ENCODE data around the gene NRSN2. TPM values are rescaled to one million over a fixed set of nuclear protein-coding genes. Genes with fewer than 3 reads are reported as not detected.
"Not testable (repeated sequence)": the region's sequence is repeated elsewhere in the genome, so short reads cannot be mapped to it uniquely, and the experiment has no call there.

The NRSN2 gene
- total RNA-seq, 1 experiment from 2014 or later = 1.9 TPM

GRCh38 chr20:356154-356553, 9.2 kb downstream of the NRSN2 start:
- H3K4me2 ChIP-seq (ENCODE audit: low read length); H3K79me2 ChIP-seq (ENCODE audit: insufficient read depth, low read length); H3K9ac ChIP-seq (ENCODE audit: low read length); BruUV-seq (replicated peaks); RAD21 ChIA-PET (ENCODE audit: low non-redundant PET in 1 of 2, low total read pairs in 2 of 2, uncharacterized antibody in 2 of 2, unreplicated experiment in 2 of 2); intact Hi-C loops (cut with micrococcal nuclease); H3K36me3 ChIP-seq (ENCODE audit: control insufficient read depth in 1 of 2, insufficient read depth in 2 of 2, low read length in 2 of 2); H4K20me1 ChIP-seq (ENCODE audit: insufficient read depth); ATAC-seq; H2AFZ ChIP-seq (ENCODE audit: low read depth, low read length, poor library complexity, severe bottlenecking); H3K9me2 ChIP-seq (ENCODE audit: insufficient read depth); H3K9me3 ChIP-seq (ENCODE audit: control insufficient read depth in 1 of 2, insufficient read depth in 1 of 2, low read depth in 1 of 2, low read length in 2 of 2); DNase-seq (ENCODE audit: low read depth, low spot score); H3K4me3 ChIP-seq (replicated peaks in 1 of 2; ENCODE audit: low read depth in 1 of 2, low read length in 2 of 2); H3K27me3 ChIP-seq (ENCODE audit: insufficient read depth, low read length); H3K4me1 ChIP-seq (ENCODE audit: control insufficient read depth in 1 of 2, insufficient read depth in 2 of 2, low read length in 2 of 2); H3K27ac ChIP-seq (ENCODE audit: low read depth, low read length): not testable (repeated sequence)
- ChIA-PET POLR2A (interaction anchor here (0.8 to 20.0 kb wide), 3 partner anchors 9 to 23 kb away, joined by 4 to 779 read pairs (median 4); partner anchors contain the start of gene TRIB3), CTCF (interaction anchor here (0.6 to 2.7 kb wide), 5 partner anchors 24 to 383 kb away, joined by 3 to 29 read pairs (median 8); partner anchors contain the start of gene TRIB3)
- TF ChIP-seq RAD21 (IDR thresholded peaks at IDR 0.05; ENCODE audit: low read depth) = peak; percentile 12; the same call in 1 of the 2 replicates

- peaks cover 8% of the 10 kb centered on the region in 2 experiments; a peak in 3 of 4 replicates for H3K4me1 ChIP-seq (ENCODE audit: control insufficient read depth in 1 of 2, insufficient read depth in 2 of 2, low read length in 2 of 2)
- no peaks in the 10 kb centered on the region for H3K36me3 ChIP-seq (ENCODE audit: control insufficient read depth in 1 of 2, insufficient read depth in 2 of 2, low read length in 2 of 2)
- POLR2A ChIA-PET = interaction anchor here (0.8 to 20.0 kb wide), 3 partner anchors 9 to 22 kb away, joined by 4 to 779 read pairs (median 4); partner anchors contain the start of gene TRIB3
- no TSS peak for BruUV-seq (replicated peaks)
- no peak overlapping the region for H3K9ac ChIP-seq (ENCODE audit: low read length)
- H3K27ac ChIP-seq (ENCODE audit: low read depth, low read length) = no peak overlapping the region
- intact Hi-C loops (cut with micrococcal nuclease) = no loop called here
- DNase-seq (ENCODE audit: low read depth, low spot score) (no peak), ATAC-seq (no peak)
- H3K4me2 ChIP-seq (ENCODE audit: low read length) = no peak overlapping the region
- no peak for TF ChIP-seq ELF1 (IDR thresholded peaks at IDR 0.05; ENCODE audit: borderline replicate concordance, low read depth)
- TF ChIP-seq POLR2A (IDR thresholded peaks at IDR 0.05; ENCODE audit: borderline replicate concordance, extremely low read depth, insufficient read depth, insufficient read length) = no peak
- TF ChIP-seq CEBPB (IDR thresholded peaks at IDR 0.05; ENCODE audit: low read depth) = no peak
- no peak for TF ChIP-seq POLR2AphosphoS5 (IDR thresholded peaks at IDR 0.05; ENCODE audit: low read depth, low read length)
- no peak for TF ChIP-seq TCF7L2 (IDR thresholded peaks at IDR 0.05; ENCODE audit: borderline replicate concordance, extremely low read depth, insufficient read depth, insufficient read length)
- TF ChIP-seq EZH2phosphoT487 (IDR thresholded peaks at IDR 0.05; ENCODE audit: borderline replicate concordance) = no peak
- TF ChIP-seq ZFX (IDR thresholded peaks at IDR 0.05) = no peak
- no peak for TF ChIP-seq YY1 (IDR thresholded peaks at IDR 0.05; ENCODE audit: extremely low read depth, insufficient replicate concordance, low read depth, low read length)
- TF ChIP-seq, protein P1, sequence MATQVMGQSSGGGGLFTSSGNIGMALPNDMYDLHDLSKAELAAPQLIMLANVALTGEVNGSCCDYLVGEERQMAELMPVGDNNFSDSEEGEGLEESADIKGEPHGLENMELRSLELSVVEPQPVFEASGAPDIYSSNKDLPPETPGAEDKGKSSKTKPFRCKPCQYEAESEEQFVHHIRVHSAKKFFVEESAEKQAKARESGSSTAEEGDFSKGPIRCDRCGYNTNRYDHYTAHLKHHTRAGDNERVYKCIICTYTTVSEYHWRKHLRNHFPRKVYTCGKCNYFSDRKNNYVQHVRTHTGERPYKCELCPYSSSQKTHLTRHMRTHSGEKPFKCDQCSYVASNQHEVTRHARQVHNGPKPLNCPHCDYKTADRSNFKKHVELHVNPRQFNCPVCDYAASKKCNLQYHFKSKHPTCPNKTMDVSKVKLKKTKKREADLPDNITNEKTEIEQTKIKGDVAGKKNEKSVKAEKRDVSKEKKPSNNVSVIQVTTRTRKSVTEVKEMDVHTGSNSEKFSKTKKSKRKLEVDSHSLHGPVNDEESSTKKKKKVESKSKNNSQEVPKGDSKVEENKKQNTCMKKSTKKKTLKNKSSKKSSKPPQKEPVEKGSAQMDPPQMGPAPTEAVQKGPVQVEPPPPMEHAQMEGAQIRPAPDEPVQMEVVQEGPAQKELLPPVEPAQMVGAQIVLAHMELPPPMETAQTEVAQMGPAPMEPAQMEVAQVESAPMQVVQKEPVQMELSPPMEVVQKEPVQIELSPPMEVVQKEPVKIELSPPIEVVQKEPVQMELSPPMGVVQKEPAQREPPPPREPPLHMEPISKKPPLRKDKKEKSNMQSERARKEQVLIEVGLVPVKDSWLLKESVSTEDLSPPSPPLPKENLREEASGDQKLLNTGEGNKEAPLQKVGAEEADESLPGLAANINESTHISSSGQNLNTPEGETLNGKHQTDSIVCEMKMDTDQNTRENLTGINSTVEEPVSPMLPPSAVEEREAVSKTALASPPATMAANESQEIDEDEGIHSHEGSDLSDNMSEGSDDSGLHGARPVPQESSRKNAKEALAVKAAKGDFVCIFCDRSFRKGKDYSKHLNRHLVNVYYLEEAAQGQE (IDR thresholded peaks at IDR 0.05; ENCODE audit: low read depth) = no peak
- no peak for TF ChIP-seq FOSL1 (IDR thresholded peaks at IDR 0.05; ENCODE audit: low read depth)
- TF ChIP-seq SRF (IDR thresholded peaks at IDR 0.05; ENCODE audit: low read depth) = no peak
- H3K9me3 ChIP-seq (ENCODE audit: control insufficient read depth in 1 of 2, insufficient read depth in 1 of 2, low read depth in 1 of 2, low read length in 2 of 2) = no peaks in the 10 kb centered on the region
- H4K20me1 ChIP-seq (ENCODE audit: insufficient read depth) = no peaks in the 10 kb centered on the region
- H3K79me2 ChIP-seq (ENCODE audit: insufficient read depth, low read length) = no peaks in the 10 kb centered on the region
- H3K4me3 ChIP-seq (replicated peaks in 1 of 2; ENCODE audit: low read depth in 1 of 2, low read length in 2 of 2) = no peak overlapping the region
- no peaks in the 10 kb centered on the region for H3K9me2 ChIP-seq (ENCODE audit: insufficient read depth)
- no peaks in the 10 kb centered on the region for H3K27me3 ChIP-seq (ENCODE audit: insufficient read depth, low read length)
- CTCF ChIA-PET = interaction anchor here (0.6 to 2.7 kb wide), 5 partner anchors 23 to 382 kb away, joined by 3 to 29 read pairs (median 8); partner anchors contain the start of gene TRIB3
- RAD21 ChIA-PET (ENCODE audit: low non-redundant PET in 1 of 2, low total read pairs in 2 of 2, uncharacterized antibody in 2 of 2, unreplicated experiment in 2 of 2) = no interaction called here
- no peak overlapping the region for H2AFZ ChIP-seq (ENCODE audit: low read depth, low read length, poor library complexity, severe bottlenecking)
Measured at GRCh38 chr20:356745-357144, 9.8 kb downstream of the NRSN2 start.
